Measurements from ENCODE around the gene FBLN7. TPM values are rescaled to one million over a fixed set of nuclear protein-coding genes. Genes with fewer than 3 reads are reported as not detected.

FBLN7 gene
- polyA plus RNA-seq, 3 donors: 0.04 TPM; not detected in 2

GRCh38 chr2:112140205-112140802 is 2.1 kb downstream of the FBLN7 start:
- no peak overlapping the region for H2AFZ ChIP-seq (ENCODE audit: insufficient read depth, low read depth, low read length, poor library complexity, severe bottlenecking)
- H3K36me3 ChIP-seq (replicated peaks in 1 of 2; ENCODE audit: control insufficient read depth in 1 of 2, insufficient read depth in 2 of 2, low read length in 2 of 2): no peaks in the 10 kb centered on the region
- H3K9me3 ChIP-seq (replicated peaks in 1 of 2; ENCODE audit: control insufficient read depth in 1 of 2, insufficient read depth in 1 of 2, low read length in 2 of 2): peaks cover 5 to 11% of the 10 kb centered on the region in 2 donors
- no peaks in the 10 kb centered on the region for H3K79me2 ChIP-seq (ENCODE audit: insufficient read depth, low read length)
- Mint-ChIP-seq H3K9me3 (peaks cover 0 to 15% (median 7%) of the 10 kb centered on the region in 7 donors), H3K27me3 (ENCODE audit: low read depth in 3 of 3) (peaks cover 57 to 59% (median 59%) of the 10 kb centered on the region in 3 donors), H3K4me1 (peaks cover 17% of the 10 kb centered on the region), H3K27ac (no peak overlapping the region), H3K4me3 (peak overlapping the region in 1 of 2 donors; percentile 76), H3K36me3 (peaks cover 0 to 11% of the 10 kb centered on the region in 2 donors)
- H3K4me3 ChIP-seq (replicated peaks in 1 of 3; ENCODE audit: low read depth in 2 of 3, low read length in 3 of 3): no peak overlapping the region
- peaks cover 24 to 41% of the 10 kb centered on the region in 2 donors for H3K27me3 ChIP-seq (ENCODE audit: control insufficient read depth in 2 of 2, insufficient read depth in 2 of 2, low read length in 2 of 2)
- DNase-seq: no peak
- no peak overlapping the region for H3K9ac ChIP-seq (ENCODE audit: insufficient read depth, low read length, poor library complexity, severe bottlenecking)
- H3K27ac ChIP-seq (ENCODE audit: low read depth in 1 of 2, low read length in 2 of 2): no peak overlapping the region
- TF ChIP-seq CTCF (IDR thresholded peaks at IDR 0.05): no peak
- H3K4me2 ChIP-seq (replicated peaks; ENCODE audit: extremely low read depth, low read length, poor library complexity, severe bottlenecking): peak overlapping the region; percentile 16
- WGBS (ENCODE audit: insufficient coverage): 13% methylated on average over 26 of the region's 30 CpGs
- H3K4me1 ChIP-seq (ENCODE audit: control insufficient read depth in 1 of 2, insufficient read depth in 2 of 2, low read length in 2 of 2): peaks cover 5 to 9% of the 10 kb centered on the region in 2 donors
- intact Hi-C loops (cut with micrococcal nuclease): no loop called here
- H4K20me1 ChIP-seq (ENCODE audit: insufficient read depth, low read length): no peaks in the 10 kb centered on the region

DNA sequence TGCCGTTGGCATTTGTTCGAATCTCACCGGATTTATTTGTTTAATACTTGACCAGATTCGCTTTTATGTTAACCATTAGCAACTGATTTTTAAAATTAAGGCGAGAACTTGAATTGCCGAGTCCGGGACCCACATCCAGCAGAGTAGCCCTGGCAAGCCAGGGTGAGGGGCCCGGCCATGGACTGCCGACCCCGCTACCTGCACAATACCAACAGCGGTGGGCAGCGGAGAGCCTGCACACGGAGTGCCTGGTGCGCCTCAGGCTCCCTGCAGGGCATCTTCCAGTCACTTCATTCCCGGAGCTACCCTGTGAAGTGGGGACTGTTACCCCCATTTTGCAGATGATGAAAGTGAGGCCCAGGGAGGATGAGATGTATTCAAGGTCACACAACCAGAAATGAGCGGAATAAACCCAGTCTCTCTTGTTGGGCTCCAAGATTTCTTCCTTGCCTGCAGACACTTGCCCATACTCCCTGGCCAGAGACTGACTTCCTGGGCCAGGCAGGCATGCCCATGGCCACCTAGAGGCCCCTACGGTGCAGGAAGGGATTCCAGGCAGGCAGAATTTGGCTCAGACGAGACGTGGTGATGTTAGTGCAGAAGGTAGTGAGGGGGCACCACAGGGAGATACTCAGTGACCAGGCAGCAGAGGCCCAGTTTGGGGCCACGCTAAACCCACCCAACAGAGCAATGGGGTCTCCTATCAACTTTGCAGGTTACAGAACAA is 2.9 kb downstream of the FBLN7 start:
- peak overlapping the region in 1 of 2 donors; percentile 76 for H3K4me3 Mint-ChIP-seq
- no peak for TF ChIP-seq CTCF (IDR thresholded peaks at IDR 0.05)
- no peak overlapping the region for H2AFZ ChIP-seq (ENCODE audit: insufficient read depth, low read depth, low read length, poor library complexity, severe bottlenecking)
- H3K27me3 Mint-ChIP-seq (ENCODE audit: low read depth in 3 of 3): peaks cover 55 to 59% (median 58%) of the 10 kb centered on the region in 3 donors
- H3K27ac ChIP-seq (ENCODE audit: low read depth in 1 of 2, low read length in 2 of 2): no peak overlapping the region
- peaks cover 5 to 11% of the 10 kb centered on the region in 2 donors for H3K9me3 ChIP-seq (replicated peaks in 1 of 2; ENCODE audit: control insufficient read depth in 1 of 2, insufficient read depth in 1 of 2, low read length in 2 of 2)
- peaks cover 0 to 11% of the 10 kb centered on the region in 2 donors for H3K36me3 Mint-ChIP-seq
- no peak overlapping the region for H3K27ac Mint-ChIP-seq
- peaks cover 17% of the 10 kb centered on the region for H3K4me1 Mint-ChIP-seq
- no peaks in the 10 kb centered on the region for H3K79me2 ChIP-seq (ENCODE audit: insufficient read depth, low read length)
- intact Hi-C loops (cut with micrococcal nuclease): no loop called here
- no peak overlapping the region for H3K9ac ChIP-seq (ENCODE audit: insufficient read depth, low read length, poor library complexity, severe bottlenecking)
- no peak overlapping the region for H3K4me3 ChIP-seq (replicated peaks in 1 of 3; ENCODE audit: low read depth in 2 of 3, low read length in 3 of 3)
- no peak for DNase-seq
- H4K20me1 ChIP-seq (ENCODE audit: insufficient read depth, low read length): no peaks in the 10 kb centered on the region
- no peaks in the 10 kb centered on the region for H3K36me3 ChIP-seq (replicated peaks in 1 of 2; ENCODE audit: control insufficient read depth in 1 of 2, insufficient read depth in 2 of 2, low read length in 2 of 2)
- WGBS (ENCODE audit: insufficient coverage): 95% methylated on average over 13 of the region's 20 CpGs
- H3K9me3 Mint-ChIP-seq: peaks cover 0 to 15% (median 7%) of the 10 kb centered on the region in 7 donors
- no peak overlapping the region for H3K4me2 ChIP-seq (replicated peaks; ENCODE audit: extremely low read depth, low read length, poor library complexity, severe bottlenecking)
- H3K27me3 ChIP-seq (ENCODE audit: control insufficient read depth in 2 of 2, insufficient read depth in 2 of 2, low read length in 2 of 2): peaks cover 24 to 41% of the 10 kb centered on the region in 2 donors
- peaks cover 5 to 9% of the 10 kb centered on the region in 2 donors for H3K4me1 ChIP-seq (ENCODE audit: control insufficient read depth in 1 of 2, insufficient read depth in 2 of 2, low read length in 2 of 2)

Measured in CD14-positive monocyte (primary cell).